ENCODE results near the gene TRIP4.
"Not testable (repeated sequence)": the region's sequence is repeated elsewhere in the genome, so short reads cannot be mapped to it uniquely, and the experiment has no call there.

TRIP4 gene

GRCh38 chr15:64490598-64491259 lies 103.1 kb downstream of the TRIP4 start:
- DNase-seq: no peak

GRCh38 chr15:64493641-64494040 lies 106.0 kb downstream of the TRIP4 start:
- no peak for DNase-seq

GRCh38 chr15:64495968-64496367 lies 108.3 kb downstream of the TRIP4 start:
- not testable (repeated sequence) for DNase-seq

- no peak for DNase-seq
These were observed 113.2 kb downstream of the TRIP4 start for GRCh38 chr15:64500695-64501395.

- no peak for DNase-seq
These were observed 113.7 kb downstream of the TRIP4 start for GRCh38 chr15:64501396-64501715.

- no peak for DNase-seq
These were observed 114.5 kb downstream of the TRIP4 start for GRCh38 chr15:64502151-64502550.

- DNase-seq: peak; percentile 40
These were observed 114.9 kb downstream of the TRIP4 start for GRCh38 chr15:64502551-64502950.

- peak; percentile 31 for DNase-seq
These were observed 115.6 kb downstream of the TRIP4 start for GRCh38 chr15:64503197-64503596.

- peak; percentile 19 for DNase-seq
These were observed 116.0 kb downstream of the TRIP4 start for GRCh38 chr15:64503640-64504039.
